WI38 (cell line): ENCODE results near the gene DAPK1.

ENCODE experiments used
- H3K4me3 ChIP-seq: 2 replicates; pipeline ENCODE4 v1.5.1; 2011; ENCODE audit warnings: low read depth, mild to moderate bottlenecking, control low read depth, low read length
- CTCF ChIP-seq: IDR thresholded peaks from 2 replicates; pipeline ENCODE4 v1.5.1; 2012; ENCODE audit warnings: low read depth, mild to moderate bottlenecking, control low read depth, low read length

Gene DAPK1

GRCh38 chr9:87638292-87638691 lies 140.6 kb downstream of the DAPK1 start:
- TF ChIP-seq CTCF = no peak
- H3K4me3 ChIP-seq = no peak overlapping the region

- TF ChIP-seq CTCF = no peak
- H3K4me3 ChIP-seq = no peak overlapping the region
These were observed 142.3 kb downstream of the DAPK1 start for GRCh38 chr9:87639949-87640348.

GRCh38 chr9:87640385-87640795 lies 142.7 kb downstream of the DAPK1 start:
- H3K4me3 ChIP-seq = no peak overlapping the region
- TF ChIP-seq CTCF = no peak

- TF ChIP-seq CTCF = no peak
- no peak overlapping the region for H3K4me3 ChIP-seq
These were observed 143.4 kb downstream of the DAPK1 start for GRCh38 chr9:87641067-87641466.

- no peak for TF ChIP-seq CTCF
- H3K4me3 ChIP-seq = no peak overlapping the region
These were observed 144.9 kb downstream of the DAPK1 start for GRCh38 chr9:87642330-87643106.

- no peak overlapping the region for H3K4me3 ChIP-seq
- no peak for TF ChIP-seq CTCF
These were observed 145.5 kb downstream of the DAPK1 start for GRCh38 chr9:87643107-87643650.

GRCh38 chr9:87643778-87644570 lies 146.3 kb downstream of the DAPK1 start:
- no peak overlapping the region for H3K4me3 ChIP-seq
- TF ChIP-seq CTCF = no peak
